ENCODE measurements around the gene LHFPL3. TPM values are rescaled to one million over a fixed set of nuclear protein-coding genes. Genes with fewer than 3 reads are reported as not detected.

LHFPL3 gene
- total RNA-seq, 1 donor from 2014 or later, result not detected

DNA sequence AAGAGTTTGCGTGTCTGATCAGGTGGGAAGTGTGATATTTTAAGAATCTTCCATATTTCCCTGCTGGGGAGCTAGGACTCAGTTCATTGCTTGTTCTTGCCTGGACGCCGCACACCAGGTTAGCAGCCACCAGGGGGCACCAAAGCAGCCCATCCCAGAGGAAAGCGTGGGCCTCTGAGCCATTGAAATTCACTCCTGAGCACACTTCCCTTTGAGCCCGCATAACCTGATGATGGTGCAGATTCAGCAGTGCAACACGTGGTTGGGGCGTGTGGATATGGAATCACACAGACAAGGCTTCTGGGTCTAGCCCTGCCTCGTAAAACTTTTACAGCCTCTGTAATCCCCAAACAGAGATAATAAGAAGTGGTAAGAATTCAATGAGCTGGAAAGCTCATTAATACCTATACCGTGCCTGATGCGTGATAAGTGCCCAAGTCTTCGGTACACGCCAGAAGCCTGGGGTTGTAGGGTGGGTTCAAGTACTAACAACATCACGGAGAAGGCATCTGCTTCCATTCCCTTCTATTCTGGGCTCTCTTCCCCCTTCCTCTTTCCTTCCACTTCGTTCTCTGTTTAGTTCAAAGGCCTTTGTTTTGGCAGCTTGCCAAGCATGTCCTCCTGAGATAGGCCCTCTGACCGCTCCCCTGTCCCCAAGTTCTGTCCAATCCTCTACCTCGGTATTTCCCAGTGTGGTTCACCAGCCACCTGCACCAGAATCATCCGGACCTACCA, 555.5 kb downstream of the LHFPL3 start:
- Mint-ChIP-seq H3K36me3 (ENCODE audit: low read depth) (no peaks in the 10 kb centered on the region), H3K4me1 (peaks cover 6% of the 10 kb centered on the region), H3K9me3 (peaks cover 2% of the 10 kb centered on the region), H3K27me3 (peaks cover 1% of the 10 kb centered on the region), H3K4me3 (no peak overlapping the region), H3K27ac (no peak overlapping the region)
- peak; percentile 21 for TF ChIP-seq CTCF (IDR thresholded peaks at IDR 0.05)
- POLR2A ChIA-PET, result no interaction called here
- intact Hi-C loops (cut with micrococcal nuclease), result loop anchor here (1.0 to 5.0 kb wide), 3 partner anchors 34 to 705 kb away; no protein-coding TSS in a partner anchor
- CTCF ChIA-PET, result interaction anchor here (0.6 to 7.0 kb wide), 18 partner anchors 10 to 705 kb away, joined by 3 to 129 read pairs (median 5); no protein-coding TSS in a partner anchor
- DNase-seq, result peak; percentile 57
- ATAC-seq (ENCODE audit: low read depth), result peak; percentile 84

- TF ChIP-seq CTCF (IDR thresholded peaks at IDR 0.05), result no peak
- Mint-ChIP-seq H3K27ac (no peak overlapping the region), H3K27me3 (peaks cover 1% of the 10 kb centered on the region), H3K4me3 (no peak overlapping the region), H3K4me1 (peaks cover 6% of the 10 kb centered on the region), H3K36me3 (ENCODE audit: low read depth) (no peaks in the 10 kb centered on the region), H3K9me3 (no peaks in the 10 kb centered on the region)
- ATAC-seq (ENCODE audit: low read depth) (no peak), DNase-seq (no peak)
- ChIA-PET POLR2A (no interaction called here), CTCF (interaction anchor here (7.0 kb wide), 1 partner anchor 31 kb away, joined by 129 read pairs; no protein-coding TSS in a partner anchor)
- intact Hi-C loops (cut with micrococcal nuclease), result no loop called here
These were observed 558.2 kb downstream of the LHFPL3 start for GRCh38 chr7:104886651-104887050.

DNA sequence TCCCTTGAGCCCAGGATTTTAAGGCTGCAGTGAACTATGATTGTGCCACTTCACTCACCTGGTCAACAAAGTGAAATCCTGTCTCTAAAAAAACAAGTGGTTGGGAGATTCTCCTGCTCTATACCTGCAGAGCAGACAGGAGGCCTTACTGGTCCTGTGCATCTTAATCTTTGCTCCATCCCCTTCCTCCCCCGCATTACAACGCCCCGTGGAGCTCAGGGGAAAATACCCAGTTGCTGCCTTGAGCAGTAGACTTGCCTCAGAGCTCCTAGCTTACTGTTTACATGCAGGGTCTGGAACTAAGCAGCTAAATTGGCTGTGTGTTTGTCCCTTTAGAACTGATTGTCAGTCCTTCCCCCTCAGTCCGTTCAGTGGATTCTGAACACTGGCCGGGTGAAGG, 561.8 kb downstream of the LHFPL3 start:
- Mint-ChIP-seq H3K4me3 (no peak overlapping the region), H3K27ac (no peak overlapping the region), H3K4me1 (no peaks in the 10 kb centered on the region), H3K36me3 (ENCODE audit: low read depth) (no peaks in the 10 kb centered on the region), H3K27me3 (peaks cover 1% of the 10 kb centered on the region), H3K9me3 (no peaks in the 10 kb centered on the region)
- ChIA-PET CTCF (no interaction called here), POLR2A (no interaction called here)
- ATAC-seq (ENCODE audit: low read depth) (no peak), DNase-seq (no peak)
- TF ChIP-seq CTCF (IDR thresholded peaks at IDR 0.05), result no peak
- intact Hi-C loops (cut with micrococcal nuclease), result no loop called here

GRCh38 chr7:104891949-104892348, 563.5 kb downstream of the LHFPL3 start:
- intact Hi-C loops (cut with micrococcal nuclease), result no loop called here
- ATAC-seq (ENCODE audit: low read depth), result no peak
- no peak overlapping the region for H3K27ac Mint-ChIP-seq
- ChIA-PET POLR2A (no interaction called here), CTCF (interaction anchor here (1.4 to 4.7 kb wide), 2 partner anchors 8 to 27 kb away, joined by 4 to 26 read pairs; no protein-coding TSS in a partner anchor)
- H3K36me3 Mint-ChIP-seq (ENCODE audit: low read depth), result no peaks in the 10 kb centered on the region
- H3K9me3 Mint-ChIP-seq, result no peaks in the 10 kb centered on the region
- DNase-seq, result no peak
- H3K4me1 Mint-ChIP-seq, result no peaks in the 10 kb centered on the region
- TF ChIP-seq CTCF (IDR thresholded peaks at IDR 0.05), result no peak
- peaks cover 1% of the 10 kb centered on the region for H3K27me3 Mint-ChIP-seq
- no peak overlapping the region for H3K4me3 Mint-ChIP-seq

- ChIA-PET POLR2A (no interaction called here), CTCF (interaction anchor here (0.6 to 4.7 kb wide), 2 partner anchors 11 to 14 kb away, joined by 4 to 26 read pairs; no protein-coding TSS in a partner anchor)
- Mint-ChIP-seq H3K4me3 (no peak overlapping the region), H3K27me3 (no peaks in the 10 kb centered on the region), H3K9me3 (no peaks in the 10 kb centered on the region), H3K36me3 (ENCODE audit: low read depth) (no peaks in the 10 kb centered on the region), H3K4me1 (peaks cover 1% of the 10 kb centered on the region), H3K27ac (no peak overlapping the region)
- ATAC-seq (ENCODE audit: low read depth) (no peak), DNase-seq (no peak)
- intact Hi-C loops (cut with micrococcal nuclease), result no loop called here
- TF ChIP-seq CTCF (IDR thresholded peaks at IDR 0.05), result no peak
These were observed 565.9 kb downstream of the LHFPL3 start for GRCh38 chr7:104894314-104894713.
